NCI-H2029 (cell line): ENCODE data around the gene POU6F2.
A peak's percentile ranks its signal among the peaks of the same experiment; 100 is the strongest.

Experiments
- DNase-seq: peaks from one replicate; lab custom pipeline; 2025; lab: John Stamatoyannopoulos, UW

Gene POU6F2

DNA sequence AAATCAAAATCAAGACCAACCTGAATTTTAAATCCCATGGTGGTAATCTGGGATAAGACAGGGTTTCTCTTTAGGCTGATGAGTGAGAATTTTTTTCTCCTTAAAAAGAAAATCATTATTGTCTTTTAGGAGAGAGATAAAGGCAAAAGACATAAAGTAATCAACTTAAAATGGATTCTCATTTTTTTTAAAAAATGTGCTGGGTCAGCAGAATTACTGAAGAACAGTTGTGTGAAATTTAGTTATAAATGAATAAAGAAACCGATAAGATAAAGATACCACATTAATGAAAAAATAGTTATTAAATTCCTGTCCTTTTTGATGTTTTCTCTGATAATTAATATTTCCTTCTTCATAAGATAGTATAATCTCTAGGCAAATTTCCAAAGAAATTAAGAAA is 427.2 kb downstream of the POU6F2 start:
- no peak for DNase-seq

DNA sequence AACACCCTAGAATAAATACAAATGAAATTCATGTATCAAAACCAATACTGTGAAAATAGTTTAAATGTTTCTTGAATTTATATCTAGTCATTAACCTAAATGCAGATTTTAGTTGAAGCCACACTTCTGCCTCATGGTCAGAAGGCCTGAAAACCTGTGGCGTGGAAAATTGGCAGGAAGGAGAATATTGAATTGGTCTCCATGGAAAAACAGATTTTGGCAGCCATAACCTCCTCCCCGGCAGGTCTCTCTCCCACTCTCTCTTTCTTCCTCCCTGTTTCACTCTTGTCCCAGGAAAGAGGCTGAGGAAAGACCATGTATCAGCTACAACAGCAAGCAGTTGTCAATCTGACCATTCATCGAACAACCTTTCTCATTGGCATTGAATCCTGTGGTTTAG is 427.9 kb downstream of the POU6F2 start:
- DNase-seq, result no peak

DNA sequence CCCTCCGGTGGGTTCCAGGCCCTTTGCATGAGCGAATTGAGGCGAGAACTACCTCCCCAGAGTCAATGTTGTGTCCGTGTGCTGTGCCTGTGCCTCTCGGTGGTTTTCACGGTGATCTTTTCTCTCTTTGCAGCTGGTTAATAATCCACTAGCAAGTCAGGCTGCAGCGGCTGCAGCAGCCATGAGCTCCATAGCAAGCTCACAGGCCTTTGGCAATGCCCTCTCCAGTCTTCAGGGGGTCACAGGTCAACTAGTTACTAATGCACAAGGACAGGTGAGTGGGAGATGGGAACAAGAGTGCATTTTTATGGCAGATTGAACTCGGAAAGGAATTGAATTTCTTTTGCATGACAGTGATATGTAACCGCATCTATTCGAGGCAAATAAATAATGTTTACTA is 428.8 kb downstream of the POU6F2 start:
- no peak for DNase-seq

DNA sequence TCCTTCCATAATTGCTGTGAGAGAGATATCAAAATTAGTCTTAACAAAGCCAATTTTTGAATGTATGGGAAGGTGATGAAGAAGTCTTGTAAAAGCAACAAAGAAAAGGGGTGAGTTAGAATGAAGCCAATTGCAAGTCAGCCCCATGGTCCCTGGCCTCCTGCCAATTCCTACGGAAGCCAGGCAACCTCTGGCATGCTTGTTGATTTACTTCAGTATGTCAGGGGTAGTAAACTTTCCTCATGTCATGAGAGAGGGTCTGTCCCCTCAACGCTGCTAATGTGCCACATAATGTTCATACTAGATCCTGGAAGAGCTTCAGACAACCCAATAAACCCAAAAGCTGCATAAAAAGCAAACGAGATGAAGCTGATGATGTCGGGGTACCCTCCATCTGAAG is 429.4 kb downstream of the POU6F2 start:
- no peak for DNase-seq

DNA sequence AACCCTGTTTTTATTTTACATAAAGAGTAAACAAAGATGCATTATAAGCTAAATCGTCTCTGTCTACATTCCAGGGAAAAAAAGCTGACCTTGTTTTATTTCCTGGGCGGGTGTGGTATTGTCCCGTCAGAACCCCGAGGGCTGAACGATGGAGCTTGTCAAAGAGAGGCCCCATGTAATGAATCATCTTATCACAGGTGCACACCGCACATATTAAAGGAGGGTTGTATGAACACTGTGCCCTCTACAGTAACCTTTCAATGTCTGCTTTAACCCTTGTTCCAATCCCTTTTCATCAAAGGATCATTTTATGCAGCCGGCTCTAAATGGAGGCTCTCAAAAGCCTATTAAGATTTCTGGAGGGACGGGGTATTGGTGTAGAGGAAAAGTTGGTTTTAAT is 430.0 kb downstream of the POU6F2 start:
- DNase-seq, result no peak

DNA sequence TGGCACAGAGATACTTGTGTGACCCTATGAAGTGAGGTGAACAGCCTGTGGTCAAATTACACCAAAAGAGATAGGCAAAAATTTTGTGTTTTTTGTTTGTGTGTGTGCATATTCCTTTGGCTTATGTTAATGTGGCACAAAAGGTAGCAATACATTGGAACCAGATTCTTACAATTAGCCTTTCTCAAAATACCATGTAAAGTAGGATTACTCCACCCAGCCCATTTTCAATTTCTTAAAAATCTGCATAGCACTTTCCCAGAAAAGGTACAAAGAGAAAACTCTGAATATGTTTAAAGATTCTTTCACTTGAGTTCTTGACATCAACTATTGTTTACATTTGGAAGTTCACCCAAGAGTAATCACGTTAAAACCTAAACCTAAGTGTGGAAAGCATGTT is 431.2 kb downstream of the POU6F2 start:
- no peak for DNase-seq

DNA sequence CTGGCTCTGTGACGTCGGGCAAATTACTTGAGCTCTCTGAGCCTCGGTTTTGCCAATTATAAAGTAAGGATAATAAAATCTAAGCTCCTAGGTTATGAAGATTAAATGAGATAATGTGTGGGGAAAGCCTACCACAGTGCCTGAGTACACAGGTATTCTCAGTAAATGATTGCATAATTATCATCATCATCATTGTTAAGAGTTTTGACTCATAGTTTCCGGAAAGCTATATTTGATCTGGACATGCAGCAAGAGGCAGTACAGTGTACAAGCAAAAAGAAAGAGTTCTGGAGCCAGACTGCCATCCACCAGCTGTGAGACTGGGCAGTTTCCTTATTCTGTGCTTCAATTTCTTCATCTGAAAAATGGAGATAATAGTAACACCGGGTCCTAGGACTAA is 432.9 kb downstream of the POU6F2 start:
- no peak for DNase-seq

DNA sequence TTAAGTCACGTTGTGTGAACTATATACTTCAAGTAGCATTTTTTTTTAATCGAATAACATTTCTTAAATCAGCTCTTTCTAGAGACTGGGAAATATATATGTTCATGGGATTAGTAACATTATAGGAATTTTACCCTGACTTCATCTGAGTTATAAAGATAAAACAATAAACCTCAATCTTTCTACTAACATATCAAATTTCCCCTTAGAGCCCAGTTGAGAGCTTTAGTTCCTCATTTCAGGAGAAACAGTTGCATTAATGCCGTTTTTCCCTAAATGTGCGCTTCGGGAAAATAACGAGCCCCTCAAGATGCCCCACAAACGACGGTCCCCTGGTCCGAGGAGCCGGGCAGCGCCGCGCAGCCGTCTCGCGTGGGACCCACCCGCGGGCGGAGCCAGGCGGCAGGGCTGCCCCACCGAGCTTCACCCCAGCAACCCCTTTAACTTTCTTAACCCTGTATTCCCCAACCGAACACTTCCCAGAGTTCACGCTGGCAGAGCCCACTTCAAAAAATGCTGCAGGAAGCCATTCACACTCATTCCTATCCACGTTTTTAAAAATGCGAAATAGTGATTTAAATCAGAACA is 436.0 kb downstream of the POU6F2 start:
- no peak for DNase-seq

DNA sequence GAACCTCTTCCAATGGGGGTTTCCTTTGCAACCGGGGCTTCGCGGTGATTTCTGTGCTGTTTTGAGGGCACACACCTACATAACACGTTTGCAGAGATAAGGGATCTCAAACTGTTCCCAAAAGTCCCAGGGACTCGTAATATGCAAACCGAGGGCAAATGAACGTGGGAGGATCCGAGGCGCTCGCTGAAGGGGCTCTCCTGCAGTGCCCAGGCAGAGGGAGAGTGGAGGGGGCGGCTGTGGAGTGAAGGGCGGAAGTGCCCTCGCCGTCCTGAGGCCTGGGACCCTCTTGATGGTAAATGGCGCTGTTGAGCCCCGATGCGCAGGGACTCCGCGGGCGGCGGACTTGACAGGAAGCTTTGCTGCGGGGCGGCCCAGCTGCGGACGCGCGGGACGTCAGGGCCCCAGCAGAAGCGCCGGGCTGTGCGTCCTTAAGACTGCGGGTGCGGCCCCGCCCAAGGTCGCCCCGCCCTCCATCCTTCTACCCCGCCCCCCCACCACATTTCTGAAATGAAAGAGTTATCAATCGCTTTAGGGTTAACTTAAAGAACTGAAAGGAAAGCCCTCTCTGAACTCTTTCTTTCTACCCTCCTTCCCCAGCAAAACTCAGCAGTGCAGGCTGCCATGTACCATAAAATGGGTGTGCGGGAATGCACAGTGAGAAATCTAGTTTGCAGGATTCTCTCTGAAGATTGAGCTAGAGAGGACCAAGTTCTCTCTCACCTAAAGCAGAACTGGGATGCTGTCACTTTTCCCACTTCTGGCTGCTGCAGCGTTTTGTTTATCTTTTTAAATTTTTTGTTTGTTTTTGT is 436.7 kb downstream of the POU6F2 start:
- DNase-seq, result peak; percentile 26

DNA sequence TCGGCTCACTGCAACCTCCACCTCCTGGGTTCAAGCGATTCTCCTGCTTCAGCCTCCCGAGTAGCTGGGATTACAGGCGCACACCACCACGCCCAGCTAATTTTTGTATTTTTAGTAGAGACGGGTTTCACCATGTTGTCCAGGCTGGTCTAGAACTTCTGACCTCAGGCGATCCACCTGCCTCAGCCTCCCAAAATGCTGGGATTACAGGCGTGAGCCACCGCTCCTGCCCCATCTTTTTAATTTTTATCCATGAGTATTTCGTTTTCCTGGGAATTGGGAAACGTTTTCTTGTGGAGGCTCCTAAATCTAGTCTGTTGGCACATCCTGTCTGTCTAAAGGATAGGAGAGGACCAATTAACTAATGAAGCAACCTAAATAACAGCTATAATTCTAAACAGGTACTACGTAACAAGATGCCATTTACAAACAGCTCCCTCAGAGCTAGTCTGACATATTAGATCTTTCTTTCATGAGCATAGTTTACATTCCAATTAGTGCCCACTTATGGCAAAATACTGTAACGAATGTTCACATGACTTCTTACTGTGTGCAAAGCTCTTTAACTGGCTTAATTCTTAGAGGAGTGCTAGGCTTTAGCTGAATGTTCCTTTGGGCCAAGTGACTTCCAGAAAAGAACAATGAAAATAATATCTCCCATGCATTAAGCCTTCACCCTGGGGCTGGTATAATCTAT is 437.5 kb downstream of the POU6F2 start:
- no peak for DNase-seq

DNA sequence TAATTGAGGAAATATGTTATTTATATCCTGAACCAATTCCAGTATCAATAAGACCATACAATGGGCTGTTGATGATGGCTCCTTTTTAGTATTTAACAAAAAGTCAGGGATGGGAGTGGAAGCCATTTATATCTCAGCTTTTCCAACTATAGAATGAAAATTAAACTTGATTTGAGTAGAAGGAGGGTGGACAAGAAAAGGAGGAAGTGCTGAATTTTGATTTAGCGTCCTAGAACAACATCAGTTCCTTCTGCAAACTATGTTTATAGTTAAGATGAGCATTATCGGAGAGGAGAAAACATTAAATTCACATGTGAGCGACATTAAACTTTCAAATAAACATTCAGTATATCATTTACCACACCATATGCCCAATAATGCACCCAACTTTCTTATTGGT is 439.2 kb downstream of the POU6F2 start:
- no peak for DNase-seq

DNA sequence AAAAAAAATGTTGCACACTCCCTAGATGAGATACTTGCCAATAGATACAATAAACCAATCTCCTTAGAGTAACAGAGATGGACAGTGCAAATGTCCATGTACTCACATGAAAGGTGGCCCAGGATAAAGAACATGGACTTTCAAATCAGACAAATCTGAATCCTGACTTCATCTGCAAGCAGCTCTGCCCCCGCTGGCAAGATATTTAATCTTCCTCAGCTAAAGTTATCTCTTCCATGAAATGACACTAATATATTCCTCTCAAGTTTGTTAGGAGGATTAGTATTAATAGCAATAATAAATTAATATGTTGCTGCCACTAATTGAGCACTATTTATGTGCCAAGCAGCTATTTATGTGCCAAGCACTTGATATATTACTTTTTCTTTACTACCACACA is 439.9 kb downstream of the POU6F2 start:
- no peak for DNase-seq

DNA sequence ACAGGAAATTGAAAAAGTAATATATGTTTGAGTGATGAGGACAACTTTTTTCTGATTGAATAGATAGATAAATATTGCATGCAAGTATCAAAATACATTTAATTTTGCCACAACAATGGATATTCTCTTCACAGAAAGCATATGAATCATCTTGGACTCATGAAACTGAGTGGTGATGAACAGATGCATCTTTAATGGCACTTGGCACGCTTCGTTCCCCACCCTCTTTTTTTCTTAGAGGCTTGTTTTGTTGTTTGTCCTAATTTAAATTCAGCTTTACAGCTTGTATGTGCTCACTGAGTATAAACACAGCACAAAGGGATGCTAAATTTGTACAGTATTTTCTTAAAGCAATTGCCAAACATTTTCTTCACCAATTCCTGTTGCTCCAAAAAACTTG is 443.5 kb downstream of the POU6F2 start:
- no peak for DNase-seq

DNA sequence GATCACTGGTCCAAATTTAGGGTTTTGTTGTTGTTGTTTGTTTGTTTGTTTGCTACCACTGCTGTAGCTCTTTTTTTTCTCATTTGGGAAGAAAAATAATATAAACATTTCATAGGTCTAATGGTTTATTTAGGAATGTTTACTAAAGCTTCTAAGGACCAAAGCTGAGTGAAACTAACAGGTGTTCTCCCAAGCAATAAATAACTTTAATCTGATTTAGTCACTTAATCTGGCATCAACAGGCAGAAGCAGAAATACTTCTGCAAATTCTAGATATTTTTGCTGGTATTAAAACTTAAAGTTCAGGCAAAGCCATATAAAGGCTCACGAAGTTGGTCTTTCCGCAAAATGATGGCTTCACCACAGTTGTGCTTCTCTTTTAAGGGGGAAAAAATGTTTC is 444.0 kb downstream of the POU6F2 start:
- no peak for DNase-seq

DNA sequence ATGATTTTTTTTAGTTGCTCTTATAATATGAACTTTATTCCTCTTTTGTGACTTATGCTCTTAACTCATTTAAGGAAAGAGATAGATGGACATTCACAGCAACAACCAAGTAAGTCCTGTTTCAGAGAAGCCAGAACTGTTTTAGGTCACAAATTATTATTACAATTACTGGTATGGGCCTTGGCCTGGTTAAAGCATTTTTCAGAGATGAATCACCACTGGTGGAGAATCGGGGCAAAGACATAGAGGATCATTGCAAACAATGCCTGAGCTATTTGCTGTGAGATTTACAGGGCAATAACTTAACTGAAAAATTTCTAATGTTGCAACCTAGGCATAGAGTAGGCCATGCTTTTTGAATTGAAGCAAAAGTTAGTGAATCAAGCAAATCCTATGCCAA is 450.5 kb downstream of the POU6F2 start:
- DNase-seq, result no peak

DNA sequence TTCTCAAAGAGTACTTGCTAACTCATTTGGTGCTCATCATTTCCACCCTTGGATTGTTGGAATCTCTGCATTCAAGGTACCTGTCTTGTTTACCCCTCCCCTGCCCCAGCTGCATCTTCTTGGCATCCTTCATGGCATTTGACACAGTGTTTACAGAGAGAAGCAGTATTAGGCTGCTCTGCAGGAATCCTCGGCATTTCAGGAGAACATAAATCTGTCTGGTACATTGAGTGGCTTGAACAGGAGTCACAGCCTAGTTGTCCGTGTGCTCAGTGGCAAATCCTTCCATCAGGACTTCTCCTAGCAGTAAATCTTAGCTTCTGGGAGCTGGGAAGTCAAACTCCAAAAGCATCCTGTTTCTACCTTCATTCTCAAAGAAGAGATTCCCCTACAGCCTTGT is 451.7 kb downstream of the POU6F2 start:
- DNase-seq, result no peak

DNA sequence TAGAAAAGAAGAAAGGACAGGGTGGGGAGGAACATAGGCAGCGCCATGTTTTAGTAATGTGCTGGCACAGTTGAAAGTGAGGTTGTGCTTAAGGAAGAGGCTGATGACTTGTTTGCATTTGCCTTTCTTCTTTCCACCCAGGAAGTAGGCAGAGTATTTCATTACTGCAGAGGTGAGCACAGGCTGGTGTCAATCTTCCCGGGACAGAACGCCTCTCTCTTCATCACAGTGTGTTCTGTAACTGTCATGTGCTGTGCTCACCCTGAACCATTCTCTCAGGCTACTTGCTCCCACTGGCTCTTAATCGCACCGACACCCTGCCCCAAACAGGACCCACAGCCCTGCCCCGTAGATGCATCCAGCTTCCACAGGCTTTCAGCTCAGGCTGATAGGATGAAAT is 452.7 kb downstream of the POU6F2 start:
- DNase-seq, result no peak

DNA sequence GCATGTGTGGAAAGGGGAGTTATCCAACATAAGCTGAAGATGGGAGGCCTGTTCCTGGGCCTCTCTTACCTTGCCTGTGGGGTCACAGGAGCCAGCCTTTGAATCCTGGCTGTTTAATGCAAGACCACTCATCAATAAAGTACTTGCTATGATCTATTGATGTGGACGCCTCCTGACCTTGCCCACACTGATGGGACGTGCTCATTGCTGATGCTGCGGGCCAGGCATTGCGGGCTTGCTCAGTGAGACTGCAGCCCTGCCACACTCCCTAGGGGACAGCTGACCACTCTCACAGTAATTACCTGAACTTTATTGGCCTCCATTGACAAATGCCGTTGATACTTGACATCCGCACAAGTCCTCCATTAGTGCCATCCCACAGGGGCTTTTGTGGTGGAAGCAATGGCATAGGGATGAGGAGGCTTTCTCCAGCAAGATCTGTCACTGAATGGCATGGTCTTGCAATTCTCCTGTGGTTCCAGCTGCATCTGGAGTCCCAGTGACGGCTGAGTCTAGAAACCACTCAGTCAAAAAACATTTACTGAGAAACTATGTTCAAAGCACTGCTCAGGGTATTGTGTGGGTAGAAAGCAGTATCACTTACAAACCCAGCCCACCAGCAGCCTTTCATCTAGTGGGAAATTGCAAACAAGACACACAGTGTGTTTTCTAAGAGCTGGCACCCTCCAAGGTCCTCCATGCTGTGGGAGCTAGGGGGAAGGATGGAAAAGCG is 453.4 kb downstream of the POU6F2 start:
- DNase-seq, result no peak

DNA sequence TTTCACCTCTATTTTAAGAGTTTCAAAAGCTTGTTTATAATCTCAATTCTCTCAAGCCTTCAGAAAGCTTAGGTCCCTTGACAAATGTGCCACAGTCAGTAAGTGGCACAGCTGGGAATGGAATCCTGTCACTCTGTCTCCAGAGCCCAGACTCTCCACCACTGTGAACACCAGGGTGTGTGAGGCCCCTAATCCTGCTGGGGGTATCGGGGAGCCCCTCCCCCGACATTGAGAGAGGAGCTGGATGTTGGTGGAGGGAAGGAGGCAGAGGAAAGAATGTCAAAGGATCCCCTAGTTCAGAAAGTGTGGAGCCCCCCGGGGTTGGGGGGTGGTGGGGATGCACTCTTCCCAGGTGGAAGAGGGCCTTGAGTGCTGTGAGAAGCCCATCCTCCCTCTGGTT is 454.7 kb downstream of the POU6F2 start:
- DNase-seq, result no peak

DNA sequence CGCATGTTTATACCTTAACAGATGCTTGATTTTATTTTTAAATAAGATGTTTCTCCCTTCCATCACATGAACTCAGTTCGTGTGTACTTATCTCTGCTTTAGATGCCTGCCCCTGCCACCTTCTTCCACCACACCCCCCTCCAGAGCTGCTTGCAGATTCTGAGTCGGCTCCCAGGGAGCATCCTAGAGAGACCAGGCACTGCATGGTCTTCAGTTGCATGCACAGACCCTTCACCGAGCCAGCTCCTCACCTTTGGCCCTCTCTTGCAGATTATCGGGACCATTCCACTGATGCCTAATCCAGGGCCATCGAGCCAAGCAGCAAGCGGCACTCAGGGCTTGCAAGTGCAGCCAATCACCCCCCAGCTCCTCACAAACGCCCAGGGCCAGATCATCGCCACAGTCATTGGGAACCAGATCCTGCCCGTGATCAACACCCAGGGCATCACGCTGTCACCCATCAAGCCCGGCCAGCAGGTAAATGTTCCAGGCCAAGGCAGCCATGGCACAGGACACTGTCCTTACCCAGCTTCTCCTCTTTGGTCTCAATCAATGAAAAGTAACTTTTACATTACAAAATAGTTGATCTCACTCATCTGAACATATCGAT is 455.2 kb downstream of the POU6F2 start:
- no peak for DNase-seq

DNA sequence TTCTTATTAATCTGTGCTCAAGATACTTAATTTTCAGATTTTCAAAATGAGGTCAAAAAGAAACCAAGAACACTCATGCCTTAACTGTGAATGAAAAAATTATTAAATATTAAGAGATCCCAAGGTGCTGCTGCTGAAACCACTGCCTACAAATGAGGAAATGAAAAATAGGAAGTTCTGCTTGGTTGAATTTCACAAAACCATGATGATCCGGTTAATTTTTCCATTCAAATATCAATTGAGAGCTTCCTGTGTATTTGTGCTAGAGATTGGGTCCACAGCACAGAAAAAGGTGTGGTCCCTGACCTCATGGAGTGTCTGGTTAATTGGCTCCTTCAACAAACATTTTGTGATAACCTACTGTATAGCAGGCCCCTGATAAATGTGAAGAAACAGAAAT is 455.8 kb downstream of the POU6F2 start:
- no peak for DNase-seq

DNA sequence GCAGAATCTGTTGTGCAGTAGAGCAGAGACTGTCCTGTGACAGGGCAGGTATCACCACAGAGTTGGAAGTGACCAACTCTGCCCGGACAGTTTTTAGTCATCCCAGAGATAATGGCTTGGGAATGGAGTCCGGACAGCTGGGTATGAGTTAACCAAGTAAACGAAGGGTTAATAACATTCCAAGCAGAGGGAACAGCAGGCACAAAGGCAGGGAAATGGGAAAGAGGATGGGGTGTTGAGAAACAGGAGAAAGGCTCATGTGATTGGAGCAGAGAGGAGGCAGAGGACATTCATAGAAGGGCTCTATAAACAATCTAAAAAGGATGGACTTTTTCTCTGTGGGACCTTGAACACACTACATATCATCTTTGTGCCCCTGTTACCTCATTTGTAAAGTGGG is 456.3 kb downstream of the POU6F2 start:
- no peak for DNase-seq
